K562 (cell line): Measurements from ENCODE around the gene GYPE. TPM values are rescaled to one million over a fixed set of nuclear protein-coding genes. Genes with fewer than 3 reads are reported as not detected.
"Not testable (repeated sequence)": the region's sequence is repeated elsewhere in the genome, so short reads cannot be mapped to it uniquely, and the experiment has no call there.

Experiments used
- ATAC-seq: fragments of 200-7000 bp; cut with Tn5 transposase; 3 replicates; pipeline ENCODE4 v1.9.1; 2020; ENCODE audit warnings: moderate library complexity
- BruUV-seq: library from RNA; stranded (reverse); fragments of 400-500 nt; replicated peaks from 2 replicates; lab custom pipeline; 2021; lab: Mats Ljungman, UMichigan
- CTCF ChIA-PET: fragments of 300-600 bp; formaldehyde crosslinking; extraction: SDS; loops from one replicate; lab custom pipeline; 2021; ENCODE audit warnings: low intra/inter-chr PET ratio; lab: Yijun Ruan, JAX
- POLR2A ChIA-PET: fragments of 300-600, 350-650 bp; sonication (Branson Sonifier 250); formaldehyde crosslinking; extraction: SDS; loops from one replicate; lab custom pipeline; 2021; ENCODE audit warnings: antibody characterized with exemption, inconsistent platforms; lab: Yijun Ruan, JAX
- DNase-seq, 4 experiments: peaks; one replicate each; pipeline versions ENCODE4 v3.0.0 to v3.0.0-alpha.2; 2011 to 2018; ENCODE audit warnings: low spot score in 3 of 4, mixed read lengths in 3 of 4; ENCODE audit errors: extremely low read depth in 1 of 4
- FAIRE-seq: peaks from 2 replicates; lab custom pipeline; 2011; peaks lifted over from hg19 to GRCh38; lab: Jason Lieb, UNC
- H2AFZ ChIP-seq: 2 replicates; pipeline ENCODE4 v1.6.0; 2011; ENCODE audit warnings: low read depth, low read length, control low read depth, inconsistent platforms
- H3K27ac ChIP-seq: fragments of 200-600 bp; 3 replicates; pipeline ENCODE4 v1.8.0; 2011; ENCODE audit warnings: low read depth, mild to moderate bottlenecking, control low read depth, inconsistent platforms, low read length, moderate library complexity, mixed read lengths; ENCODE audit errors: extremely low read depth
- H3K27me3 ChIP-seq, 2 experiments: fragments of 300-600 bp in 1 of 2; 2 replicates in 1 of 2; 3 replicates in 1 of 2; pipeline versions ENCODE4 v1.6.0 to v1.8.0; 2011; ENCODE audit warnings: inconsistent platforms in 2 of 2, low read length in 2 of 2, mild to moderate bottlenecking in 1 of 2, mixed read lengths in 1 of 2, moderate library complexity in 1 of 2; ENCODE audit not compliant: control insufficient read depth in 2 of 2, insufficient read depth in 2 of 2
- H3K36me3 ChIP-seq: fragments of 300-600 bp; 3 replicates; pipeline ENCODE4 v1.8.0; 2011; ENCODE audit warnings: mild to moderate bottlenecking, low read length, inconsistent platforms; ENCODE audit not compliant: control insufficient read depth, insufficient read depth
- H3K4me1 ChIP-seq, 2 experiments: fragments of 200-600 bp in 1 of 2; replicated peaks in 1 of 2; 2 replicates in 1 of 2; 3 replicates in 1 of 2; pipeline versions ENCODE4 v1.5.1 to v1.8.0; 2011; ENCODE audit warnings: inconsistent platforms in 2 of 2, low read length in 2 of 2, mild to moderate bottlenecking in 1 of 2, mixed read lengths in 1 of 2, moderate library complexity in 1 of 2; ENCODE audit not compliant: control insufficient read depth in 2 of 2, insufficient read depth in 2 of 2
- H3K4me2 ChIP-seq: 2 replicates; pipeline ENCODE4 v1.6.1; 2011; ENCODE audit warnings: low read length, control low read depth, inconsistent platforms, mixed read lengths; ENCODE audit not compliant: insufficient read depth
- H3K4me3 ChIP-seq: fragments of 200-600 bp; sonication (generic), shearing (Covaris generic); 2 replicates; pipeline ENCODE4 v1.5.1; 2016; ENCODE audit warnings: control low read depth, inconsistent platforms
- H3K79me2 ChIP-seq: fragments of 200-600 bp; 3 replicates; pipeline ENCODE4 v1.8.0; 2011; ENCODE audit warnings: low read length, inconsistent platforms; ENCODE audit not compliant: control insufficient read depth, insufficient read depth
- H3K9ac ChIP-seq, 2 experiments: 2 replicates each; pipeline versions ENCODE4 v1.6.0 to v1.6.1; 2011; ENCODE audit warnings: low read depth in 2 of 2, low read length in 2 of 2, control low read depth in 1 of 2, inconsistent platforms in 1 of 2, mild to moderate bottlenecking in 1 of 2, mixed read lengths in 1 of 2; ENCODE audit not compliant: insufficient read depth in 1 of 2
- H3K9me1 ChIP-seq: one replicate; pipeline ENCODE4 v1.6.0; 2011; ENCODE audit warnings: inconsistent platforms, mild to moderate bottlenecking, low read length, moderate library complexity; ENCODE audit not compliant: control insufficient read depth, insufficient read depth
- H3K9me3 ChIP-seq: replicated peaks from 2 replicates; pipeline ENCODE4 v1.5.1; 2011; ENCODE audit warnings: low read depth, low read length, inconsistent platforms; ENCODE audit not compliant: control insufficient read depth, insufficient read depth
- H4K20me1 ChIP-seq: replicated peaks from 2 replicates; pipeline ENCODE4 v1.6.1; 2011; ENCODE audit warnings: low read length, inconsistent platforms, mixed read lengths; ENCODE audit not compliant: control insufficient read depth, insufficient read depth
- BMI1 ChIP-seq: fragments of 150-350 bp; IDR thresholded peaks from 2 replicates; pipeline ENCODE4 v1.6.1; 2014; ENCODE audit warnings: low read length
- HOMEZ ChIP-seq: fragments of 250-450 bp; sonication (Bioruptor Pico); IDR thresholded peaks from 2 replicates; pipeline ENCODE4 v1.4.0; 2020; ENCODE audit warnings: mild to moderate bottlenecking, moderate library complexity
- KLF1 ChIP-seq: fragments of 450-650 bp; IDR thresholded peaks from 2 replicates; pipeline ENCODE4 v1.6.1; 2016; ENCODE audit warnings: missing genetic modification characterization, missing compliant biosample characterization
- LEF1 ChIP-seq: fragments of 450-650 bp; IDR thresholded peaks from 2 replicates; pipeline ENCODE4 v1.6.1; 2016; ENCODE audit warnings: mild to moderate bottlenecking
- MAFF ChIP-seq: IDR thresholded peaks from 2 replicates; pipeline ENCODE4 v1.6.1; 2012; ENCODE audit warnings: low read length, improper control_type of control experiment
- MAFG ChIP-seq: fragments of 450-650 bp; conservative IDR thresholded peaks from 2 replicates; pipeline ENCODE4 v1.6.1; 2016; ENCODE audit warnings: missing genetic modification characterization, missing compliant biosample characterization
- MAFK ChIP-seq: IDR thresholded peaks from 2 replicates; pipeline ENCODE4 v1.6.1; 2011; ENCODE audit warnings: low read length, improper control_type of control experiment
- MECOM ChIP-seq: fragments of 250-450 bp; sonication (Bioruptor Pico); IDR thresholded peaks from 2 replicates; pipeline ENCODE4 v1.8.0; 2022; ENCODE audit warnings: inconsistent platforms
- MEIS2 ChIP-seq: fragments of 450-650 bp; IDR thresholded peaks from 2 replicates; pipeline ENCODE4 v1.6.1; 2014; ENCODE audit warnings: mild to moderate bottlenecking; ENCODE audit not compliant: partially characterized antibody
- PHB2 ChIP-seq: fragments of 450-650 bp; IDR thresholded peaks from 2 replicates; pipeline ENCODE4 v1.6.1; 2017; ENCODE audit warnings: low read depth
- SMAD1 ChIP-seq: fragments of 150-350 bp; IDR thresholded peaks from 2 replicates; pipeline ENCODE4 v1.6.1; 2014; ENCODE audit warnings: low read length, low read depth; ENCODE audit not compliant: partially characterized antibody
- SNAPC5 ChIP-seq: fragments of 250-450 bp; sonication (Bioruptor Pico); IDR thresholded peaks from 2 replicates; pipeline ENCODE4 v1.8.0; 2021; ENCODE audit warnings: moderate library complexity, mild to moderate bottlenecking, inconsistent platforms
- TAF15 ChIP-seq: fragments of 200-400 bp; formaldehyde crosslinking; IDR thresholded peaks from 2 replicates; pipeline ENCODE4 v1.6.1; 2017; ENCODE audit warnings: mild to moderate bottlenecking, low read depth, low read length, moderate library complexity
- THRA ChIP-seq: fragments of 450-650 bp; IDR thresholded peaks from 2 replicates; pipeline ENCODE4 v1.6.1; 2017; ENCODE audit warnings: mild to moderate bottlenecking, moderate library complexity
- ZBTB33 ChIP-seq: sonication (generic); formaldehyde crosslinking; IDR thresholded peaks from 2 replicates; pipeline ENCODE4 v1.8.1; 2023; ENCODE audit warnings: mild to moderate bottlenecking, missing genetic modification reagents
- ZEB2 ChIP-seq: fragments of 450-650 bp; IDR thresholded peaks from 2 replicates; pipeline ENCODE4 v1.6.1; 2016
- ZNF212 ChIP-seq: fragments of 450-650 bp; formaldehyde crosslinking; IDR thresholded peaks from 2 replicates; pipeline ENCODE4 v1.4.0; 2020; ENCODE audit warnings: mild to moderate bottlenecking
- ZNF282 ChIP-seq: sonication (generic); formaldehyde crosslinking; IDR thresholded peaks from 2 replicates; pipeline ENCODE4 v1.8.1; 2023; ENCODE audit warnings: missing genetic modification reagents
- ZNF3 ChIP-seq: fragments of 250-450 bp; sonication (Bioruptor Pico); IDR thresholded peaks from 2 replicates; pipeline ENCODE4 v1.5.0; 2021; ENCODE audit warnings: mild to moderate bottlenecking, moderate library complexity
- ZNF507 ChIP-seq: conservative IDR thresholded peaks from 2 replicates; pipeline ENCODE4 v1.6.1; 2017; ENCODE audit warnings: missing genetic modification characterization, missing compliant biosample characterization
- ZNF586 ChIP-seq: fragments of 450-650 bp; formaldehyde crosslinking; conservative IDR thresholded peaks from 2 replicates; pipeline ENCODE4 v1.4.0; 2020; ENCODE audit warnings: mild to moderate bottlenecking, moderate library complexity
- WGBS: fragments of 100-300 bp; shearing (Covaris generic); methylation state at CpG from one replicate; pipeline ENCODE4 v1.1.6; 2016; ENCODE audit warnings: low coverage, mixed read lengths; ENCODE audit not compliant: insufficient coverage; ENCODE audit errors: missing lambda C conversion rate; 5-methylcytosine and 5-hydroxymethylcytosine counted together
- in situ Hi-C: fragments of 300-500 bp; cut with MboI; formaldehyde crosslinking; loops from 4 replicates; pipeline ENCODE4 v1.15.0; 2018; ENCODE audit warnings: inconsistent platforms, mixed read lengths
- intact Hi-C: fragments of 100-400 bp; cut with micrococcal nuclease; formaldehyde crosslinking; loops from 2 replicates; pipeline ENCODE4 v1.14.2; 2022
- polyA plus RNA-seq, 8 experiments: library from polyadenylated mRNA; depleted of rRNA in 4 of 8; stranded (reverse) in 5 of 8; unstranded in 3 of 8; fragments of >200 nt; fragmentation: Nextera tagmentation in 2 of 8; fragmentation: Illumina TruSeq in 1 of 8; extraction: Ambion mirVana in 2 of 8; extraction: Trizol in 1 of 8; gene quantifications; 2 replicates each; pipeline versions ENCODE4 v1.2.1 to v1.2.3, GENCODE V29; 2011 to 2014; ENCODE audit warnings: inconsistent platforms in 1 of 8, missing spikeins in 1 of 8
- total RNA-seq, 7 experiments: library from RNA; depleted of rRNA in 6 of 7; stranded (reverse); fragments of >200 nt in 6 of 7; fragmentation: Illumina TruSeq in 2 of 7; extraction: Trizol in 2 of 7; gene quantifications; 2 replicates each; pipeline versions ENCODE4 v1.2.1 to v1.2.3, GENCODE V29; 2011 to 2021; ENCODE audit warnings: low replicate concordance in 1 of 7

GYPE gene
- total and polyA plus RNA-seq, 9 of the 15 experiments (the other 6 are each of a cell fraction or from before 2014, with no cell fraction given) = 16.8 to 108 (median 43.7) TPM

- TF ChIP-seq ZNF507 (tag) (no peak), SNAPC5 (CRISPR knock-in tag) (no peak), ZNF212 (CRISPR knock-in tag) (no peak), ZNF282 (no peak), ZBTB33 (CRISPR knock-in tag) (no peak), BMI1 (no peak), MAFF (peak; percentile 97), SMAD1 (no peak), THRA (no peak), PHB2 (no peak), KLF1 (no peak), ZNF3 (CRISPR knock-in tag) (no peak), LEF1 (no peak), MECOM (CRISPR knock-in tag) (no peak), HOMEZ (CRISPR knock-in tag) (no peak), MEIS2 (no peak), TAF15 (no peak), ZEB2 (no peak), ZNF586 (CRISPR knock-in tag) (no peak), MAFG (tag) (peak; percentile 94), MAFK (peak; percentile 99)
- TF ChIP-seq, all 486 proteins: peak for 5
These were observed 34.2 kb upstream of the GYPE start (continued) for GRCh38 chr4:143939528-143939927.

- H3K27ac ChIP-seq, DNase-seq, BruUV-seq, H2AFZ ChIP-seq, FAIRE-seq, H3K4me2 ChIP-seq, H3K9me1 ChIP-seq, intact Hi-C loops, ATAC-seq, H3K9ac ChIP-seq, POLR2A ChIA-PET, H3K27me3 ChIP-seq, H4K20me1 ChIP-seq, H3K36me3 ChIP-seq, H3K4me3 ChIP-seq, H3K9me3 ChIP-seq, H3K79me2 ChIP-seq, H3K4me1 ChIP-seq, CTCF ChIA-PET: not testable (repeated sequence)
- 84% methylated on average over 4 of the region's 4 CpGs for WGBS
- in situ Hi-C loops = loop anchor here (5.0 kb wide), 1 partner anchor 108 kb away; no protein-coding TSS in a partner anchor
These were observed 33.5 kb upstream of the GYPE start for GRCh38 chr4:143938890-143939289.
